Heart right ventricle (tissue), 16 donors: ENCODE measurements around the gene TRAPPC10. TPM values are rescaled to one million over a fixed set of nuclear protein-coding genes. Genes with fewer than 3 reads are reported as not detected.
A peak's percentile ranks its signal among the peaks of the same experiment; 100 is the strongest.

Experiments used
- ATAC-seq, 8 donors: fragments of 200-7000 bp; cut with Tn5 transposase; one replicate each; pipeline ENCODE4 v1.9.1; 2020; ENCODE audit warnings: mild to moderate bottlenecking in 8 of 8, moderate library complexity in 8 of 8, moderate number of reproducible peaks in 1 of 8
- DNase-seq, 2 donors: peaks; one replicate each; pipeline ENCODE4 v3.0.0-alpha.2; 2020
- H3K27ac ChIP-seq, 10 donors: fragments of 200-600 bp; sonication (generic) in 2 of 10; one replicate each; pipeline versions ENCODE4 v1.5.0 to v1.8.0; 2020 to 2022; ENCODE audit warnings: mild to moderate bottlenecking in 3 of 10
- H3K27me3 ChIP-seq, 7 donors: fragments of 200-600 bp; one replicate each; pipeline ENCODE4 v1.8.0; 2021 to 2022; ENCODE audit warnings: mild to moderate bottlenecking in 2 of 7
- H3K36me3 ChIP-seq, 9 donors: fragments of 200-600 bp; sonication (generic) in 1 of 9; one replicate each; pipeline versions ENCODE4 v1.5.0 to v1.8.0; 2020 to 2022; ENCODE audit warnings: mild to moderate bottlenecking in 2 of 9
- H3K4me1 ChIP-seq, 9 donors: fragments of 200-600 bp; sonication (generic) in 1 of 9; one replicate each; pipeline versions ENCODE4 v1.5.0 to v1.8.0; 2020 to 2022; ENCODE audit warnings: mild to moderate bottlenecking in 4 of 9
- H3K4me3 ChIP-seq, 10 donors: fragments of 200-600 bp; sonication (generic) in 2 of 10; one replicate each; pipeline versions ENCODE4 v1.5.0 to v1.8.0; 2020 to 2022; ENCODE audit warnings: mild to moderate bottlenecking in 7 of 10, moderate library complexity in 2 of 10
- H3K9me3 ChIP-seq, 11 donors: fragments of 200-600 bp in 10 of 11; sonication (generic) in 2 of 11; one replicate each; pipeline versions ENCODE4 v1.5.0 to v1.8.0; 2013 to 2022; ENCODE audit warnings: mild to moderate bottlenecking in 2 of 11, control low read depth in 1 of 11, moderate library complexity in 1 of 11
- CTCF ChIP-seq, 9 donors: fragments of 200-600 bp; sonication (generic) in 2 of 9; IDR thresholded peaks; one replicate each; pipeline versions ENCODE4 v1.5.0 to v1.8.0; 2021 to 2022; ENCODE audit warnings: antibody characterized with exemption in 9 of 9, mild to moderate bottlenecking in 5 of 9, moderate library complexity in 1 of 9
- WGBS, 2 donors: extraction: QIAGEN DNeasy Blood & Tissue Kit; methylation state at CpG; one replicate each; pipeline ENCODE4 v1.1.7; 2013; ENCODE audit warnings: inconsistent platforms in 1 of 2; 5-methylcytosine and 5-hydroxymethylcytosine counted together
- intact Hi-C, 10 donors: fragments of 100-400 bp; cut with DNase I; formaldehyde crosslinking; loops; one replicate each; pipeline versions ENCODE4 v1.11.1 to v1.14.2; 2022
- polyA plus RNA-seq, 2 donors: library from polyadenylated mRNA; stranded (reverse); fragments of 200-250 nt; gene quantifications; one replicate each; pipeline ENCODE4 v1.2.3, GENCODE V29; 2013
- total RNA-seq, 10 donors: library from RNA; stranded (reverse); fragmentation: NEBNext Ultra II Directional in 3 of 10; extraction: Animal tissue kit (Norgen Biotek cat#: 25700) in 3 of 10; gene quantifications; one replicate each; pipeline versions ENCODE4 v1.2.1 to v1.2.4, GENCODE V29; 2021 to 2023
- donor health status: Arrhythmogenic right ventricular cardiomyopathy.
- donor health status: ischemic (EF 13 %, LVEDD 7.1; RV severe dilation, severe dysfunction).
- donor health status: healthy with polysubstance abuse.
- donor health status: DM: no; HTN: yes; CAD: no.
- donor health status: DM: no; HTN: no; CAD: no.
- donor health status: ischemic (EF 25% LVEDD 6.9; RV normal size, moderate dysfunction).
- donor health status: ischemic (EF 25% LVEDD 5.7; RV mildly dilated, moderate dysfunction).
- donor health status: healthy.
- donor health status: DM: yes; HTN: yes; CAD: no.
- donor health status: Ischemic cardiomyopathy.
- donor health status: ischemic (EF 35%, LVEDD 5.7; RV mildly dilated, moderate dysfunction).
- donor health status: nonischemic (EF 11% LVEDD 7.7; RV severe dilation, severe dysfunction).
- donor health status: DM: yes; HTN: yes; CAD: no.
- donor health status: PGD.
- donor health status: ischemic (EF 29% LVEDD 5.4; RV normal size, mild dysfunction).
- donor health status: nonischemic (EF 23%, LVEDD 6.1; RV moderate dilation, normal function).

The TRAPPC10 gene
- total and polyA plus RNA-seq, 12 donors, result 4.7 to 26.2 (median 19.4) TPM

GRCh38 chr21:44017601-44018000 is 5.5 kb downstream of the TRAPPC10 start:
- no peaks in the 10 kb centered on the region for H3K27me3 ChIP-seq
- H3K4me3 ChIP-seq, result no peak overlapping the region
- DNase-seq (no peak), ATAC-seq (no peak)
- no peaks in the 10 kb centered on the region for H3K9me3 ChIP-seq
- peaks cover 10 to 93% (median 62%) of the 10 kb centered on the region in 9 donors for H3K4me1 ChIP-seq
- WGBS, 2 donors, result 88 to 91% methylated on average over 9 of the region's 9 CpGs
- intact Hi-C loops, result loop anchor here in 2 of 10 donors (10.0 kb wide), 2 partner anchors 77 to 287 kb away; partner anchors contain the start of gene PFKL (in 1 of the 2)
- TF ChIP-seq CTCF (IDR thresholded peaks at IDR 0.05), result no peak
- H3K27ac ChIP-seq, result no peak overlapping the region
- H3K36me3 ChIP-seq, result no peaks in the 10 kb centered on the region

GRCh38 chr21:44018127-44018526 is 6.0 kb downstream of the TRAPPC10 start:
- Histone ChIP-seq H3K36me3 (no peaks in the 10 kb centered on the region), H3K27ac (no peak overlapping the region), H3K9me3 (no peaks in the 10 kb centered on the region), H3K27me3 (no peaks in the 10 kb centered on the region), H3K4me3 (no peak overlapping the region), H3K4me1 (peaks cover 10 to 90% (median 64%) of the 10 kb centered on the region in 9 donors)
- no peak for ATAC-seq
- 92 to 95% methylated on average over 5 of the region's 5 CpGs for WGBS, 2 donors
- no peak for TF ChIP-seq CTCF (IDR thresholded peaks at IDR 0.05)
- intact Hi-C loops, result loop anchor here in 2 of 10 donors (10.0 kb wide), 2 partner anchors 77 to 287 kb away; partner anchors contain the start of gene PFKL (in 1 of the 2)
- DNase-seq, result no peak

- 78 to 79% methylated on average over 10 of the region's 10 CpGs for WGBS, 2 donors
- no peak overlapping the region for H3K4me3 ChIP-seq
- no peak for DNase-seq
- no peak for ATAC-seq
- H3K9me3 ChIP-seq, result no peaks in the 10 kb centered on the region
- no peaks in the 10 kb centered on the region for H3K27me3 ChIP-seq
- intact Hi-C loops, result loop anchor here in 2 of 10 donors (10.0 kb wide), 2 partner anchors 76 to 286 kb away; partner anchors contain the start of gene PFKL (in 1 of the 2)
- H3K27ac ChIP-seq, result peak overlapping the region in 2 of 10 donors; percentile 13 to 27
- no peak for TF ChIP-seq CTCF (IDR thresholded peaks at IDR 0.05)
- H3K36me3 ChIP-seq, result no peaks in the 10 kb centered on the region
- peaks cover 5 to 88% (median 61%) of the 10 kb centered on the region in 9 donors for H3K4me1 ChIP-seq
Measured at GRCh38 chr21:44018813-44019567, 6.9 kb downstream of the TRAPPC10 start.

GRCh38 chr21:44019568-44019958 is 7.5 kb downstream of the TRAPPC10 start:
- 79 to 82% methylated on average over 8 of the region's 8 CpGs for WGBS, 2 donors
- Histone ChIP-seq H3K27ac (peak overlapping the region in 4 of 10 donors; percentile 13 to 72 (median 25)), H3K27me3 (no peaks in the 10 kb centered on the region), H3K4me1 (peaks cover 5 to 88% (median 61%) of the 10 kb centered on the region in 9 donors), H3K4me3 (no peak overlapping the region), H3K9me3 (no peaks in the 10 kb centered on the region), H3K36me3 (no peaks in the 10 kb centered on the region)
- intact Hi-C loops, result loop anchor here in 2 of 10 donors (10.0 kb wide), 2 partner anchors 75 to 285 kb away; partner anchors contain the start of gene PFKL (in 1 of the 2)
- ATAC-seq (no peak), DNase-seq (no peak)
- no peak for TF ChIP-seq CTCF (IDR thresholded peaks at IDR 0.05)
